HCT116 (cell line): ENCODE measurements around the gene AMBRA1.

ENCODE experiments used
- ATF3 ChIP-seq: IDR thresholded peaks from 2 replicates; pipeline ENCODE4 v1.6.1; 2012
- EGR1 ChIP-seq: IDR thresholded peaks from 2 replicates; pipeline ENCODE4 v1.6.1; 2012; ENCODE audit warnings: low read depth
- EZH2 ChIP-seq: fragments of 200-600 bp; sonication (generic); IDR thresholded peaks from 2 replicates; pipeline ENCODE4 v1.6.1; 2017; ENCODE audit warnings: antibody characterized with exemption, mixed run types
- EZH2phosphoT487 ChIP-seq: fragments of 200-600 bp; IDR thresholded peaks from 2 replicates; pipeline ENCODE4 v1.6.1; 2018; ENCODE audit warnings: antibody characterized with exemption, borderline replicate concordance
- POLR2A ChIP-seq: IDR thresholded peaks from 2 replicates; pipeline ENCODE4 v1.7.0; 2011; ENCODE audit warnings: borderline replicate concordance; ENCODE audit not compliant: insufficient read depth, insufficient read length; ENCODE audit errors: extremely low read depth
- POLR2AphosphoS5 ChIP-seq: IDR thresholded peaks from 2 replicates; pipeline ENCODE4 v1.6.1; 2011; ENCODE audit warnings: mild to moderate bottlenecking, low read depth, low read length, moderate library complexity
- RAD21 ChIP-seq: IDR thresholded peaks from 2 replicates; pipeline ENCODE4 v1.6.1; 2012; ENCODE audit warnings: low read depth, mild to moderate bottlenecking
- SP1 ChIP-seq: IDR thresholded peaks from 2 replicates; pipeline ENCODE4 v1.6.1; 2012; ENCODE audit warnings: low read depth
- SRF ChIP-seq: IDR thresholded peaks from 2 replicates; pipeline ENCODE4 v1.6.1; 2012; ENCODE audit warnings: low read depth
- TCF7L2 ChIP-seq: IDR thresholded peaks from 2 replicates; pipeline ENCODE4 v1.7.0; 2011; ENCODE audit warnings: borderline replicate concordance, inconsistent platforms; ENCODE audit not compliant: insufficient read depth, insufficient read length; ENCODE audit errors: extremely low read depth
- YY1 ChIP-seq: IDR thresholded peaks from 2 replicates; pipeline ENCODE4 v1.6.1; 2011; ENCODE audit warnings: low read length, low read depth, moderate library complexity, mild to moderate bottlenecking; ENCODE audit not compliant: insufficient replicate concordance; ENCODE audit errors: extremely low read depth
- TF ChIP-seq, protein P1 (sequence below): IDR thresholded peaks from 2 replicates; pipeline ENCODE4 v1.6.1; 2012
- TF ChIP-seq, protein P2 (sequence below), 3 experiments: fragments of 200-600 bp in 1 of 3; sonication (generic) in 1 of 3; IDR thresholded peaks in 2 of 3; conservative IDR thresholded peaks in 1 of 3; 2 replicates each; pipeline ENCODE4 v1.5.1; 2012 to 2017; ENCODE audit warnings: low read depth in 2 of 3, low read length in 2 of 3, antibody characterized with exemption in 1 of 3, borderline replicate concordance in 1 of 3, control low read depth in 1 of 3, mild to moderate bottlenecking in 1 of 3, mixed read lengths in 1 of 3, mixed run types in 1 of 3, moderate library complexity in 1 of 3; ENCODE audit not compliant: insufficient read depth in 1 of 3

DNA sequence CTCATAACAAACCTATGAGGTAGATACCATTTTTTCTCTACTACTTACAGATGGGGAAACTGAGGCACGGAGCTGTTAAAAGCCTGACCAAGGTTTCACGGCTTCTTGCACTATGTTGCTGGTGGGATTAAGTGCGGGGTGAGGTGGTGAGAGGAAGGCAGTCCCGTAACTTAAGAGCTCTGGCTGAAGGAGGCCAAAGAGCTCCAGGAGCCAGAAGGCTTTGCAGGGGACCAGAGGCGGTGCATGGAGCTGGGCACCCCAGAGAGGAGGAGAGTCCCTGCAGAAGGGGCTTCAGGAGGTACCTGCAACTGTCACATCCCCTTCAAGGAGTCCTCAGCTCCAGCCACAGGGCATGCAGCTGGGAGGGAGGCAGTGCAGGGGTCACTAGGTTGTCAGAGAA is 206.4 kb downstream of the AMBRA1 start:
- TF ChIP-seq SRF (no peak), EZH2phosphoT487 (no peak), EZH2 (no peak), POLR2AphosphoS5 (no peak), POLR2A (no peak), YY1 (no peak), TCF7L2 (no peak), SP1 (no peak), RAD21 (no peak), ATF3 (no peak), EGR1 (no peak)
- TF ChIP-seq, protein P1, sequence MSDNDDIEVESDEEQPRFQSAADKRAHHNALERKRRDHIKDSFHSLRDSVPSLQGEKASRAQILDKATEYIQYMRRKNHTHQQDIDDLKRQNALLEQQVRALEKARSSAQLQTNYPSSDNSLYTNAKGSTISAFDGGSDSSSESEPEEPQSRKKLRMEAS = no peak
- TF ChIP-seq, protein P2, sequence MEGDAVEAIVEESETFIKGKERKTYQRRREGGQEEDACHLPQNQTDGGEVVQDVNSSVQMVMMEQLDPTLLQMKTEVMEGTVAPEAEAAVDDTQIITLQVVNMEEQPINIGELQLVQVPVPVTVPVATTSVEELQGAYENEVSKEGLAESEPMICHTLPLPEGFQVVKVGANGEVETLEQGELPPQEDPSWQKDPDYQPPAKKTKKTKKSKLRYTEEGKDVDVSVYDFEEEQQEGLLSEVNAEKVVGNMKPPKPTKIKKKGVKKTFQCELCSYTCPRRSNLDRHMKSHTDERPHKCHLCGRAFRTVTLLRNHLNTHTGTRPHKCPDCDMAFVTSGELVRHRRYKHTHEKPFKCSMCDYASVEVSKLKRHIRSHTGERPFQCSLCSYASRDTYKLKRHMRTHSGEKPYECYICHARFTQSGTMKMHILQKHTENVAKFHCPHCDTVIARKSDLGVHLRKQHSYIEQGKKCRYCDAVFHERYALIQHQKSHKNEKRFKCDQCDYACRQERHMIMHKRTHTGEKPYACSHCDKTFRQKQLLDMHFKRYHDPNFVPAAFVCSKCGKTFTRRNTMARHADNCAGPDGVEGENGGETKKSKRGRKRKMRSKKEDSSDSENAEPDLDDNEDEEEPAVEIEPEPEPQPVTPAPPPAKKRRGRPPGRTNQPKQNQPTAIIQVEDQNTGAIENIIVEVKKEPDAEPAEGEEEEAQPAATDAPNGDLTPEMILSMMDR (IDR thresholded peaks at IDR 0.05 in 2 of 3, conservative IDR thresholded peaks at IDR 0.05 in 1 of 3; ENCODE audit: borderline replicate concordance in 1 of 3, insufficient read depth in 1 of 3, low read depth in 2 of 3, low read length in 2 of 3) = no peak
